CD14-positive monocyte (primary cell): ENCODE measurements around the gene MIA. TPM values are rescaled to one million over a fixed set of nuclear protein-coding genes. Genes with fewer than 3 reads are reported as not detected.
A peak's percentile ranks its signal among the peaks of the same experiment; 100 is the strongest.

ENCODE experiments used
- DNase-seq, 3 donors: peaks; one replicate each; pipeline ENCODE4 v3.0.0-alpha.2; 2011 to 2022
- H2AFZ ChIP-seq: 2 replicates; pipeline ENCODE4 v1.6.0; 2012; ENCODE audit warnings: mild to moderate bottlenecking, low read depth, low read length, inconsistent platforms; ENCODE audit not compliant: insufficient read depth, poor library complexity, severe bottlenecking
- H3K27ac ChIP-seq, 2 donors: 1 replicate in 1 of 2; 2 replicates in 1 of 2; pipeline ENCODE4 v1.5.1; 2012 to 2013; ENCODE audit warnings: low read length in 2 of 2, control low read depth in 1 of 2, inconsistent platforms in 1 of 2, low read depth in 1 of 2, mild to moderate bottlenecking in 1 of 2
- H3K27me3 ChIP-seq, 2 donors: one replicate each; pipeline versions ENCODE4 v1.6.0 to v1.6.1; 2011 to 2013; ENCODE audit warnings: low read length in 2 of 2; ENCODE audit not compliant: control insufficient read depth in 2 of 2, insufficient read depth in 2 of 2
- H3K36me3 ChIP-seq, 2 donors: replicated peaks in 1 of 2; 1 replicate in 1 of 2; 2 replicates in 1 of 2; pipeline versions ENCODE4 v1.5.1 to v1.6.1; 2012 to 2013; ENCODE audit warnings: low read length in 2 of 2, control low read depth in 1 of 2, inconsistent platforms in 1 of 2, mild to moderate bottlenecking in 1 of 2; ENCODE audit not compliant: insufficient read depth in 2 of 2, control insufficient read depth in 1 of 2
- H3K4me1 ChIP-seq, 2 donors: 1 replicate in 1 of 2; 2 replicates in 1 of 2; pipeline versions ENCODE4 v1.5.1 to v1.6.1; 2012 to 2013; ENCODE audit warnings: low read length in 2 of 2, control low read depth in 1 of 2, inconsistent platforms in 1 of 2, mild to moderate bottlenecking in 1 of 2, moderate library complexity in 1 of 2; ENCODE audit not compliant: insufficient read depth in 2 of 2, control insufficient read depth in 1 of 2
- H3K4me2 ChIP-seq: replicated peaks from 2 replicates; pipeline ENCODE3; 2012; ENCODE audit warnings: low read length, moderate library complexity, mild to moderate bottlenecking; ENCODE audit not compliant: poor library complexity, severe bottlenecking; ENCODE audit errors: extremely low read depth
- H3K4me3 ChIP-seq, 3 experiments: fragments of 200-600 bp in 1 of 3; sonication (generic) in 1 of 3; replicated peaks in 1 of 3; 1 replicate in 2 of 3; 2 replicates in 1 of 3; pipeline ENCODE4 v1.5.1; 2011 to 2013; ENCODE audit warnings: low read length in 3 of 3, mild to moderate bottlenecking in 3 of 3, control low read depth in 2 of 3, low read depth in 2 of 3, inconsistent platforms in 1 of 3, moderate library complexity in 1 of 3
- H3K79me2 ChIP-seq: 2 replicates; pipeline ENCODE4 v1.6.0; 2012; ENCODE audit warnings: mild to moderate bottlenecking, control low read depth, inconsistent platforms, low read length, moderate library complexity; ENCODE audit not compliant: insufficient read depth
- H3K9ac ChIP-seq: 2 replicates; pipeline ENCODE4 v1.6.0; 2017; ENCODE audit warnings: low read length, mild to moderate bottlenecking; ENCODE audit not compliant: insufficient read depth, poor library complexity, severe bottlenecking
- H3K9me3 ChIP-seq, 2 donors: replicated peaks in 1 of 2; 1 replicate in 1 of 2; 2 replicates in 1 of 2; pipeline versions ENCODE4 v1.5.1 to v1.6.1; 2012 to 2013; ENCODE audit warnings: low read length in 2 of 2, control low read depth in 1 of 2; ENCODE audit not compliant: control insufficient read depth in 1 of 2, insufficient read depth in 1 of 2
- H4K20me1 ChIP-seq: 2 replicates; pipeline ENCODE4 v1.6.0; 2012; ENCODE audit warnings: mild to moderate bottlenecking, low read length, control low read depth, moderate library complexity; ENCODE audit not compliant: insufficient read depth
- H3K27ac Mint-ChIP-seq, 7 donors: one replicate each; pipeline ENCODE4 v1.8.0; 2020; ENCODE audit warnings: mild to moderate bottlenecking in 7 of 7, mixed read lengths in 7 of 7, moderate library complexity in 6 of 7, inconsistent platforms in 2 of 7
- H3K27me3 Mint-ChIP-seq, 3 donors: one replicate each; pipeline ENCODE4 v1.8.0; 2021 to 2022; ENCODE audit warnings: low read depth in 3 of 3, mild to moderate bottlenecking in 3 of 3, mixed read lengths in 3 of 3, moderate library complexity in 3 of 3, inconsistent platforms in 1 of 3
- H3K36me3 Mint-ChIP-seq, 2 donors: one replicate each; pipeline ENCODE4 v1.8.0; 2020; ENCODE audit warnings: mixed read lengths in 2 of 2, inconsistent platforms in 1 of 2, mild to moderate bottlenecking in 1 of 2
- H3K4me1 Mint-ChIP-seq: one replicate; pipeline ENCODE4 v1.8.0; 2020; ENCODE audit warnings: mild to moderate bottlenecking, mixed read lengths
- H3K4me3 Mint-ChIP-seq, 2 donors: one replicate each; pipeline ENCODE4 v1.8.0; 2020; ENCODE audit warnings: mild to moderate bottlenecking in 2 of 2, mixed read lengths in 2 of 2, moderate library complexity in 1 of 2
- H3K9me3 Mint-ChIP-seq, 7 donors: one replicate each; pipeline ENCODE4 v1.8.0; 2020 to 2022; ENCODE audit warnings: mixed read lengths in 7 of 7, mild to moderate bottlenecking in 6 of 7, moderate library complexity in 6 of 7, inconsistent platforms in 2 of 7
- WGBS: methylation state at CpG from one replicate; pipeline ENCODE4 v1.1.5; 2013; ENCODE audit warnings: missing lambda C conversion rate; ENCODE audit not compliant: insufficient coverage; 5-methylcytosine and 5-hydroxymethylcytosine counted together
- intact Hi-C, 2 donors: fragments of 100-400 bp; cut with micrococcal nuclease; formaldehyde crosslinking; loops; one replicate each; pipeline versions ENCODE4 v1.15.0 to v1.15.1; 2023
- polyA plus RNA-seq, 3 donors: library from polyadenylated mRNA; depleted of rRNA in 1 of 3; unstranded in 2 of 3; stranded (reverse) in 1 of 3; fragments of 300-500 nt in 2 of 3; fragments of >200 nt in 1 of 3; fragmentation: Illumina TruSeq in 2 of 3; gene quantifications; 1 replicate in 2 of 3; 2 replicates in 1 of 3; pipeline ENCODE4 v1.2.3, GENCODE V29; 2012 to 2021
- TF ChIP-seq, protein P1 (sequence below): fragments of 200-600 bp; IDR thresholded peaks from one replicate; pipeline ENCODE4 v1.8.0; 2022; ENCODE audit warnings: antibody characterized with exemption, mild to moderate bottlenecking

The MIA gene
- polyA plus RNA-seq, 3 donors: 0.47 TPM; not detected in 2

DNA sequence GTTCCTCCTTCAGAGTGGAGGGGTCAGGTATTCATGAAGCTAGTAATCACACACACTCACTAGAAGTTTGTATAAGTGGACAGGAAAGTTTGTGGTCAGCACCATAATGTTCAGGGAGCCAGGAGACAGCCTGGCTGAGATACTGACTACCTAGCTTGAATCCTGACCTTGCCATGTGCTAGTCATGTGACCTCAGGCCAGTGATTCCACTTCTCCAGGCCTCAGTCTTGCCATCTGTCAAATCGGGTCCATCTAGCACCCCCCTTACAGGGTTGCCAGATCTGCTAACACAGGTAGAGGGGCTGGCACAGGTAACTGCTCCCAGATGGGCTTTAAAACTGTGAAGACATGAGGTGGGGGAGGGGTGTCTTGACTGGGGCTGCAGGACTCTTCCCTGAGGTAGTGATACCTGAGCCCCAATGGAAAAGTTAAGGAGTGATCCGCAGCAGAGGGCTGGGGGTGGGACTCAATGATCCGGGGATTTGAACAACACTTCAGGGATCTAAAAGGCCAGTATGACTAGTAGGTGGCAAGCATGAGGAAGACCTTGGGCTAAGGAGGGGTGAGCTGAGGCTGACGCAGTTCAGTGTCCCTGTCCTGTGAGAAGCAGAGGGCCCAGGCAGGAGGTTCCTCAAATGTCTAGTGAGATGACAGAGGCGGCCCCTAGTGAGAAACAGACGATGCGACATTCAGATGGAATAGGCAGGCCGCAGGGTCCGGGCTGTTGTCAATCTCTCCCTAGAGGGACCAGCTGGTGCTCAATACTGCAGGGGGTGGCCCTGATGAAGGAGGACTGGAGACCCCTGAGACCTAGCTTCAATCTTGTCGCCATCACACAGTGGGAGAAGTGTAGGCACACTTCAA, 33.6 kb upstream of the MIA start:
- H3K4me3 ChIP-seq: no peak overlapping the region
- Mint-ChIP-seq H3K4me3 (no peak overlapping the region), H3K27me3 (peaks cover 0 to 1% (median 0%) of the 10 kb centered on the region in 3 donors), H3K36me3 (peaks cover 39 to 56% of the 10 kb centered on the region in 2 donors), H3K4me1 (peaks cover 6% of the 10 kb centered on the region), H3K9me3 (peaks cover 0 to 3% (median 0%) of the 10 kb centered on the region in 7 donors), H3K27ac (peak overlapping the region; percentile 5 to 77 (median 46))
- H2AFZ ChIP-seq: no peak overlapping the region
- H4K20me1 ChIP-seq: no peaks in the 10 kb centered on the region
- intact Hi-C loops: no loop called here
- DNase-seq: peak in 1 of 3 donors; percentile 29
- H3K4me1 ChIP-seq: no peaks in the 10 kb centered on the region
- TF ChIP-seq, protein P1, sequence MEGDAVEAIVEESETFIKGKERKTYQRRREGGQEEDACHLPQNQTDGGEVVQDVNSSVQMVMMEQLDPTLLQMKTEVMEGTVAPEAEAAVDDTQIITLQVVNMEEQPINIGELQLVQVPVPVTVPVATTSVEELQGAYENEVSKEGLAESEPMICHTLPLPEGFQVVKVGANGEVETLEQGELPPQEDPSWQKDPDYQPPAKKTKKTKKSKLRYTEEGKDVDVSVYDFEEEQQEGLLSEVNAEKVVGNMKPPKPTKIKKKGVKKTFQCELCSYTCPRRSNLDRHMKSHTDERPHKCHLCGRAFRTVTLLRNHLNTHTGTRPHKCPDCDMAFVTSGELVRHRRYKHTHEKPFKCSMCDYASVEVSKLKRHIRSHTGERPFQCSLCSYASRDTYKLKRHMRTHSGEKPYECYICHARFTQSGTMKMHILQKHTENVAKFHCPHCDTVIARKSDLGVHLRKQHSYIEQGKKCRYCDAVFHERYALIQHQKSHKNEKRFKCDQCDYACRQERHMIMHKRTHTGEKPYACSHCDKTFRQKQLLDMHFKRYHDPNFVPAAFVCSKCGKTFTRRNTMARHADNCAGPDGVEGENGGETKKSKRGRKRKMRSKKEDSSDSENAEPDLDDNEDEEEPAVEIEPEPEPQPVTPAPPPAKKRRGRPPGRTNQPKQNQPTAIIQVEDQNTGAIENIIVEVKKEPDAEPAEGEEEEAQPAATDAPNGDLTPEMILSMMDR: no peak
- H3K9ac ChIP-seq: no peak overlapping the region
- peaks cover 41 to 46% of the 10 kb centered on the region in 2 donors for H3K36me3 ChIP-seq
- H3K9me3 ChIP-seq: no peaks in the 10 kb centered on the region
- 75% methylated on average over 10 of the region's 10 CpGs for WGBS
- H3K79me2 ChIP-seq: peaks cover under 1% of the 10 kb centered on the region
- H3K27me3 ChIP-seq: no peaks in the 10 kb centered on the region
- H3K4me2 ChIP-seq: no peak overlapping the region
- peak overlapping the region in 1 of 2 donors; percentile 36 for H3K27ac ChIP-seq

- Histone ChIP-seq H3K9ac (no peak overlapping the region), H3K4me3 (no peak overlapping the region), H3K27ac (peak overlapping the region in 1 of 2 donors; percentile 36), H3K9me3 (no peaks in the 10 kb centered on the region), H3K27me3 (no peaks in the 10 kb centered on the region), H3K36me3 (peaks cover 34 to 38% of the 10 kb centered on the region in 2 donors), H3K4me2 (no peak overlapping the region), H2AFZ (no peak overlapping the region), H3K4me1 (peaks cover 0 to under 1% of the 10 kb centered on the region in 2 donors), H3K79me2 (peaks cover 5% of the 10 kb centered on the region), H4K20me1 (no peaks in the 10 kb centered on the region)
- Mint-ChIP-seq H3K9me3 (peaks cover 0 to 3% (median 0%) of the 10 kb centered on the region in 7 donors), H3K27me3 (peaks cover 0 to 1% (median 0%) of the 10 kb centered on the region in 3 donors), H3K27ac (peak overlapping the region in 1 of 7 donors; percentile 8), H3K4me1 (peaks cover 6% of the 10 kb centered on the region), H3K36me3 (peaks cover 32 to 49% of the 10 kb centered on the region in 2 donors), H3K4me3 (no peak overlapping the region)
- TF ChIP-seq, protein P1: no peak
- intact Hi-C loops: no loop called here
- WGBS: 98% methylated on average over 16 of the region's 17 CpGs
- DNase-seq: no peak
Measured at GRCh38 chr19:40742477-40742876, 32.8 kb upstream of the MIA start.
